H1 (cell line): ENCODE data around the gene PCCA. TPM values are rescaled to one million over a fixed set of nuclear protein-coding genes. Genes with fewer than 3 reads are reported as not detected.

ENCODE experiments used
- CTCF ChIA-PET: fragments of 300-600 bp; sonication (Branson Sonifier 250); formaldehyde crosslinking; loops from one replicate; lab custom pipeline; 2021; ENCODE audit not compliant: partially characterized antibody; lab: Charles Lee
- POLR2A ChIA-PET: fragments of 300-600 bp; sonication (Branson Sonifier 250); formaldehyde crosslinking; loops from one replicate; lab custom pipeline; 2021; ENCODE audit warnings: inconsistent platforms; ENCODE audit not compliant: partially characterized antibody; lab: Charles Lee
- DNase-seq, 2 experiments: peaks; one replicate each; pipeline versions ENCODE4 v3.0.0 to v3.0.0-alpha.2; 2010 to 2022; ENCODE audit warnings: low spot score in 2 of 2, low read depth in 1 of 2, mixed read lengths in 1 of 2
- FAIRE-seq: peaks from 2 replicates; lab custom pipeline; 2011; peaks lifted over from hg19 to GRCh38; lab: Jason Lieb, UNC
- H2AFZ ChIP-seq: 2 replicates; pipeline ENCODE4 v1.8.1; 2012; ENCODE audit warnings: low read length, inconsistent platforms
- H2AK5ac ChIP-seq: 2 replicates; pipeline ENCODE4 v1.6.1; 2013; ENCODE audit warnings: low read depth, low read length
- H2BK120ac ChIP-seq: replicated peaks from 2 replicates; pipeline ENCODE3; 2013; ENCODE audit warnings: low read depth, low read length, inconsistent platforms
- H2BK12ac ChIP-seq: 2 replicates; pipeline ENCODE4 v1.6.1; 2013; ENCODE audit warnings: low read depth, low read length
- H2BK15ac ChIP-seq: 2 replicates; pipeline ENCODE4 v1.6.1; 2013; ENCODE audit warnings: low read length
- H2BK20ac ChIP-seq: 2 replicates; pipeline ENCODE4 v1.6.1; 2013; ENCODE audit warnings: low read length
- H2BK5ac ChIP-seq: 2 replicates; pipeline ENCODE4 v1.6.1; 2013; ENCODE audit warnings: low read depth, low read length
- H3K14ac ChIP-seq: 2 replicates; pipeline ENCODE4 v1.6.1; 2013; ENCODE audit warnings: inconsistent platforms; ENCODE audit not compliant: insufficient read length
- H3K18ac ChIP-seq: 2 replicates; pipeline ENCODE4 v1.6.1; 2013; ENCODE audit warnings: low read length; ENCODE audit errors: extremely low read depth
- H3K23ac ChIP-seq: 2 replicates; pipeline ENCODE4 v1.6.1; 2013; ENCODE audit warnings: inconsistent platforms; ENCODE audit not compliant: insufficient read length
- H3K23me2 ChIP-seq: 2 replicates; pipeline ENCODE4 v1.6.1; 2013; ENCODE audit warnings: low read depth, low read length
- H3K27ac ChIP-seq: 2 replicates; pipeline ENCODE4 v1.6.1; 2011; ENCODE audit warnings: low read depth, low read length, inconsistent platforms
- H3K27me3 ChIP-seq, 4 experiments: replicated peaks in 1 of 4; 1 replicate in 1 of 4; 2 replicates in 3 of 4; pipeline versions ENCODE4 v1.6.1 to v1.8.1; 2011 to 2013; ENCODE audit warnings: low read length in 3 of 4, mild to moderate bottlenecking in 3 of 4, inconsistent platforms in 2 of 4, mixed read lengths in 2 of 4, moderate library complexity in 1 of 4; ENCODE audit not compliant: control insufficient read depth in 3 of 4, insufficient read depth in 3 of 4; ENCODE audit errors: extremely low read depth in 1 of 4
- H3K36me3 ChIP-seq, 4 experiments: 2 replicates each; pipeline versions ENCODE4 v1.6.1 to v1.8.1; 2011 to 2013; ENCODE audit warnings: mild to moderate bottlenecking in 4 of 4, low read length in 3 of 4, moderate library complexity in 2 of 4, control low read depth in 1 of 4, inconsistent platforms in 1 of 4; ENCODE audit not compliant: insufficient read depth in 4 of 4, control insufficient read depth in 2 of 4
- H3K4ac ChIP-seq: replicated peaks from 2 replicates; pipeline ENCODE3; 2013; ENCODE audit warnings: low read length, low read depth, mixed read lengths, inconsistent platforms; ENCODE audit not compliant: insufficient read length
- H3K4me1 ChIP-seq, 4 experiments: replicated peaks in 1 of 4; 1 replicate in 1 of 4; 2 replicates in 3 of 4; pipeline versions ENCODE4 v1.6.1 to v1.8.1; 2011 to 2013; ENCODE audit warnings: low read length in 3 of 4, inconsistent platforms in 2 of 4, mixed read lengths in 1 of 4; ENCODE audit not compliant: insufficient read depth in 4 of 4, control insufficient read depth in 3 of 4
- H3K4me2 ChIP-seq, 2 experiments: 2 replicates each; pipeline versions ENCODE4 v1.6.1 to v1.8.1; 2011 to 2013; ENCODE audit warnings: low read depth in 2 of 2, low read length in 2 of 2, control low read depth in 1 of 2, inconsistent platforms in 1 of 2, mild to moderate bottlenecking in 1 of 2; ENCODE audit not compliant: insufficient read depth in 1 of 2
- H3K4me3 ChIP-seq, 4 experiments: fragments of 200-600, 300-600 bp in 1 of 4; sonication (generic), shearing (Covaris generic), sonication (Bioruptor Twin) in 1 of 4; 2 replicates each; pipeline versions ENCODE4 v1.5.1 to v1.8.1; 2011 to 2016; ENCODE audit warnings: low read length in 4 of 4, low read depth in 3 of 4, control low read depth in 2 of 4, inconsistent platforms in 2 of 4, mild to moderate bottlenecking in 2 of 4, mixed read lengths in 1 of 4, moderate library complexity in 1 of 4; ENCODE audit not compliant: insufficient read depth in 2 of 4; ENCODE audit errors: extremely low read depth in 1 of 4
- H3K56ac ChIP-seq: replicated peaks from 2 replicates; pipeline ENCODE3; 2013; ENCODE audit warnings: low read depth, mild to moderate bottlenecking, mixed read lengths, low read length, inconsistent platforms; ENCODE audit not compliant: insufficient read length
- H3K79me1 ChIP-seq: 2 replicates; pipeline ENCODE4 v1.6.1; 2013; ENCODE audit warnings: low read depth, low read length, control low read depth
- H3K79me2 ChIP-seq, 2 experiments: 2 replicates each; pipeline versions ENCODE4 v1.6.1 to v1.8.1; 2012 to 2013; ENCODE audit warnings: low read length in 2 of 2, mild to moderate bottlenecking in 2 of 2, inconsistent platforms in 1 of 2; ENCODE audit not compliant: insufficient read depth in 2 of 2, control insufficient read depth in 1 of 2
- H3K9ac ChIP-seq, 4 experiments: replicated peaks in 1 of 4; 1 replicate in 1 of 4; 2 replicates in 3 of 4; pipeline versions ENCODE4 v1.6.1 to v1.8.1; 2011 to 2013; ENCODE audit warnings: low read depth in 3 of 4, low read length in 3 of 4, control low read depth in 2 of 4, mild to moderate bottlenecking in 2 of 4, moderate library complexity in 2 of 4, inconsistent platforms in 1 of 4; ENCODE audit errors: extremely low read depth in 1 of 4
- H3K9me3 ChIP-seq, 2 experiments: 2 replicates each; pipeline versions ENCODE4 v1.6.1 to v1.8.1; 2012 to 2013; ENCODE audit warnings: mild to moderate bottlenecking in 2 of 2, moderate library complexity in 2 of 2, control low read depth in 1 of 2, inconsistent platforms in 1 of 2, low read depth in 1 of 2, low read length in 1 of 2, mixed read lengths in 1 of 2; ENCODE audit not compliant: insufficient read depth in 2 of 2
- H4K20me1 ChIP-seq, 2 experiments: replicated peaks in 1 of 2; 2 replicates each; pipeline versions ENCODE3 to v1.8.1; 2011 to 2013; ENCODE audit warnings: inconsistent platforms in 2 of 2, low read length in 2 of 2, mild to moderate bottlenecking in 1 of 2; ENCODE audit not compliant: insufficient read depth in 2 of 2, control insufficient read depth in 1 of 2
- H4K5ac ChIP-seq: 2 replicates; pipeline ENCODE4 v1.6.1; 2013; ENCODE audit warnings: low read length, low read depth, mixed read lengths, inconsistent platforms; ENCODE audit not compliant: insufficient read length
- H4K8ac ChIP-seq: 2 replicates; pipeline ENCODE4 v1.8.0; 2013; ENCODE audit warnings: mild to moderate bottlenecking, moderate library complexity, low read length, inconsistent platforms; ENCODE audit not compliant: insufficient read depth; ENCODE audit errors: extremely low read depth
- H4K91ac ChIP-seq: replicated peaks from 2 replicates; pipeline ENCODE3; 2013; ENCODE audit warnings: low read length, mixed read lengths, inconsistent platforms; ENCODE audit not compliant: insufficient read length
- CHD2 ChIP-seq: IDR thresholded peaks from 2 replicates; pipeline ENCODE4 v1.6.1; 2012; ENCODE audit warnings: low read length, improper control_type of control experiment
- CREB1 ChIP-seq: IDR thresholded peaks from 2 replicates; pipeline ENCODE4 v1.6.1; 2012; ENCODE audit warnings: inconsistent platforms
- KDM4A ChIP-seq: IDR thresholded peaks from one replicate; pipeline ENCODE4 v1.7.1; 2012; ENCODE audit warnings: low read depth, mild to moderate bottlenecking, moderate library complexity, low read length, inconsistent platforms; ENCODE audit not compliant: severe bottlenecking
- POLR2AphosphoS5 ChIP-seq: IDR thresholded peaks from 2 replicates; pipeline ENCODE4 v1.6.1; 2011; ENCODE audit warnings: low read depth, low read length
- RAD21 ChIP-seq, 2 experiments: IDR thresholded peaks in 1 of 2; conservative IDR thresholded peaks in 1 of 2; 2 replicates each; pipeline ENCODE4 v1.6.1; 2011; ENCODE audit warnings: low read depth in 2 of 2, low read length in 2 of 2, improper control_type of control experiment in 1 of 2, inconsistent platforms in 1 of 2, mild to moderate bottlenecking in 1 of 2, moderate library complexity in 1 of 2
- RXRA ChIP-seq: IDR thresholded peaks from 2 replicates; pipeline ENCODE4 v1.6.1; 2011; ENCODE audit warnings: low read depth, mild to moderate bottlenecking, low read length, moderate library complexity; ENCODE audit not compliant: insufficient read depth
- SIN3A ChIP-seq, 2 experiments: IDR thresholded peaks in 1 of 2; conservative IDR thresholded peaks in 1 of 2; 2 replicates each; pipeline ENCODE4 v1.6.1; 2011 to 2012; ENCODE audit warnings: low read length in 2 of 2, improper control_type of control experiment in 1 of 2, low read depth in 1 of 2, mild to moderate bottlenecking in 1 of 2
- SRF ChIP-seq: IDR thresholded peaks from 2 replicates; pipeline ENCODE4 v1.6.1; 2011; ENCODE audit warnings: mild to moderate bottlenecking, low read depth, low read length, moderate library complexity
- SUZ12 ChIP-seq: fragments of 200-600 bp; sonication (generic); IDR thresholded peaks from 2 replicates; pipeline ENCODE4 v1.6.1; 2012; ENCODE audit warnings: mild to moderate bottlenecking, inconsistent platforms, low read length, moderate library complexity, mixed read lengths
- WGBS, 2 experiments: shearing (Covaris generic) in 1 of 2; methylation state at CpG; one replicate each; pipeline versions ENCODE4 v1.1.6 to v1.1.7; 2013 to 2015; ENCODE audit warnings: low lambda C conversion rate in 2 of 2, mixed read lengths in 2 of 2, inconsistent platforms in 1 of 2, low coverage in 1 of 2, missing lambda C conversion rate in 1 of 2; ENCODE audit not compliant: insufficient replicate concordance in 2 of 2, insufficient coverage in 1 of 2, insufficient read length in 1 of 2; ENCODE audit errors: extremely low coverage in 1 of 2, missing lambda C conversion rate in 1 of 2; 5-methylcytosine and 5-hydroxymethylcytosine counted together
- polyA plus RNA-seq, 7 experiments: library from polyadenylated mRNA; depleted of rRNA in 3 of 7; stranded (reverse) in 5 of 7; unstranded in 2 of 7; fragments of >200 nt in 5 of 7; fragments of 200-250 nt in 2 of 7; gene quantifications; 1 replicate in 5 of 7; 2 replicates in 1 of 7; 4 replicates in 1 of 7; pipeline versions ENCODE4 v1.2.1 to v1.2.3, GENCODE V29; 2011 to 2013; ENCODE audit warnings: missing spikeins in 2 of 7, mixed read lengths in 2 of 7
- total RNA-seq: library from RNA; stranded (reverse); fragmentation: NEBNext Ultra II Directional; extraction: Animal tissue kit (Norgen Biotek cat#: 25700); gene quantifications from 2 replicates; pipeline ENCODE4 v1.2.1, GENCODE V29; 2021
- TF ChIP-seq, protein P1 (sequence below): IDR thresholded peaks from 2 replicates; pipeline ENCODE4 v1.6.1; 2012; ENCODE audit warnings: low read length, inconsistent platforms

Gene PCCA
- total and polyA plus RNA-seq, 2 of the 8 experiments (the other 6 are each of a cell fraction or from before 2014, with no cell fraction given): 18.4 to 49.8 TPM

DNA sequence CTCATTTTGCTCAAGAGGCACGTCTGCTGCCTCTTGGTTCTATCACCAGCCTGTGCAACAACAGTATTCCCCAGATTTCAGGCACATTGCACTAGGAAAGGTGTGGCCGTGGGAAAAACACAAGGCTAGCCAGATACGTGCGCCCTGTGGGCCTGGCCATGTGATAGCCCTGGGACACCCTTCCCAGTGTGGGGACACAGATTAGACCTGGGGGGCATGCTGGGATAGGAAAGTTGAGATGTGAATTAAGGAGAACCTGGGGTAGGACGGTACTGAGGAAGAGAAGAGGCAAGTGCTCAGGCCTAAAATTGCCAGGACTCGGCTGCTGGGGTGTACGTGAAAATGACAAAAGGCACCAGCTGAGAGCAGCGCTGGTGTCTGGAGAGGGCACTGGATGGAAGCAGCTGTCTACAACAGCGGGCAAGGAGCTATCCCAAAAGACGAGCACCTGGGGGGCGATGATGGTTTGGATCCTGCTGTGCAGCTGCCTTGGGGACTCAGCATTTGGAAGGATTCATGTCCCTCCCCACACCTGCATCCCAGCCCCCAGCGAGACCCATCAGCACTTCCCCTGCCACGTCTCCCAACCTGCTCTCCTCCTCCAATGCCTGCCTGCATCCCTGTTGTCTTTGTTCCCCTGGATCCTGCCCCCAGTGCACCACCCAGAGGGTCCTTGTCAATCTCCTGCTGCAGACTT is 445.4 kb downstream of the PCCA start:
- H3K23ac ChIP-seq: no peak overlapping the region
- H2BK15ac ChIP-seq: no peak overlapping the region
- peaks cover 2 to 5% (median 3%) of the 10 kb centered on the region in 4 experiments; a peak in 5 of 7 replicates for H3K4me1 ChIP-seq
- H3K18ac ChIP-seq: no peak overlapping the region
- H3K79me2 ChIP-seq: no peaks in the 10 kb centered on the region
- H3K4me2 ChIP-seq: no peak overlapping the region
- H4K8ac ChIP-seq: no peak overlapping the region
- H3K9ac ChIP-seq: no peak overlapping the region
- no peak overlapping the region for H3K4ac ChIP-seq
- no peak overlapping the region for H4K5ac ChIP-seq
- no peak overlapping the region for H2BK12ac ChIP-seq
- no peaks in the 10 kb centered on the region for H3K23me2 ChIP-seq
- H3K27ac ChIP-seq: no peak overlapping the region
- H3K14ac ChIP-seq: no peak overlapping the region
- no peaks in the 10 kb centered on the region for H3K27me3 ChIP-seq
- no peak overlapping the region for H2BK20ac ChIP-seq
- WGBS, 2 experiments: 89% methylated on average over 13 of the region's 13 CpGs; no CpG with 5 or more reads in 1 of the 2 experiments
- no peak overlapping the region for H2AK5ac ChIP-seq
- H3K56ac ChIP-seq: no peak overlapping the region
- no peak overlapping the region for H3K4me3 ChIP-seq
- no peak overlapping the region for H4K91ac ChIP-seq
- no peaks in the 10 kb centered on the region for H3K9me3 ChIP-seq
- no peak overlapping the region for H2AFZ ChIP-seq
- H3K79me1 ChIP-seq: no peaks in the 10 kb centered on the region
- no peaks in the 10 kb centered on the region for H4K20me1 ChIP-seq
- CTCF ChIA-PET: interaction anchor here (0.5 to 4.6 kb wide), 5 partner anchors 8 to 53 kb away, joined by 3 to 32 read pairs (median 3); no protein-coding TSS in a partner anchor
- H3K36me3 ChIP-seq: peaks cover 0 to 4% (median 2%) of the 10 kb centered on the region in 4 experiments; a peak in 2 of 8 replicates
- H2BK120ac ChIP-seq: no peak overlapping the region
- FAIRE-seq: no peak
- DNase-seq: peak in 1 of 2 experiments; percentile 45
- H2BK5ac ChIP-seq: 0 out of 2 replicates have a peak overlapping the region, but pooled peaks have one; percentile 13
- POLR2A ChIA-PET: interaction anchor here (1.6 kb wide), 1 partner anchor 14 kb away, joined by 4 read pairs; no protein-coding TSS in a partner anchor
- TF ChIP-seq POLR2AphosphoS5: no peak
- no peak for TF ChIP-seq RAD21 (IDR thresholded peaks at IDR 0.05 in 1 of 2, conservative IDR thresholded peaks at IDR 0.05 in 1 of 2; ENCODE audit: low read depth in 2 of 2, low read length in 2 of 2)
- no peak for TF ChIP-seq SRF
- no peak for TF ChIP-seq SUZ12
- TF ChIP-seq CREB1: no peak
- TF ChIP-seq KDM4A: no peak
- TF ChIP-seq, protein P1, sequence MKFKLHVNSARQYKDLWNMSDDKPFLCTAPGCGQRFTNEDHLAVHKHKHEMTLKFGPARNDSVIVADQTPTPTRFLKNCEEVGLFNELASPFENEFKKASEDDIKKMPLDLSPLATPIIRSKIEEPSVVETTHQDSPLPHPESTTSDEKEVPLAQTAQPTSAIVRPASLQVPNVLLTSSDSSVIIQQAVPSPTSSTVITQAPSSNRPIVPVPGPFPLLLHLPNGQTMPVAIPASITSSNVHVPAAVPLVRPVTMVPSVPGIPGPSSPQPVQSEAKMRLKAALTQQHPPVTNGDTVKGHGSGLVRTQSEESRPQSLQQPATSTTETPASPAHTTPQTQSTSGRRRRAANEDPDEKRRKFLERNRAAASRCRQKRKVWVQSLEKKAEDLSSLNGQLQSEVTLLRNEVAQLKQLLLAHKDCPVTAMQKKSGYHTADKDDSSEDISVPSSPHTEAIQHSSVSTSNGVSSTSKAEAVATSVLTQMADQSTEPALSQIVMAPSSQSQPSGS: no peak
- no peak for TF ChIP-seq SIN3A (conservative IDR thresholded peaks at IDR 0.05 in 1 of 2, IDR thresholded peaks at IDR 0.05 in 1 of 2; ENCODE audit: low read depth in 1 of 2, low read length in 2 of 2)
- TF ChIP-seq RXRA: no peak
- TF ChIP-seq CHD2: no peak
